PC-3 (cell line): Measurements from ENCODE around the gene ERVK3-1. TPM values are rescaled to one million over a fixed set of nuclear protein-coding genes. Genes with fewer than 3 reads are reported as not detected.

Experiments used
- ATAC-seq: fragments of 200-7000 bp; cut with Tn5 transposase; 2 replicates; pipeline ENCODE4 v1.9.1; 2020; ENCODE audit warnings: mild to moderate bottlenecking, moderate library complexity
- BruUV-seq: library from RNA; stranded (reverse); fragments of 400-500 nt; replicated peaks from 2 replicates; lab custom pipeline; 2021; lab: Mats Ljungman, UMichigan
- CTCF ChIA-PET: fragments of 300-600 bp; sonication (Branson Sonifier 250); formaldehyde crosslinking; loops from one replicate; lab custom pipeline; 2022; ENCODE audit warnings: antibody characterized with exemption; lab: Charles Lee
- POLR2A ChIA-PET: fragments of 300-600 bp; sonication (Branson Sonifier 250); formaldehyde crosslinking; loops from one replicate; lab custom pipeline; 2022; ENCODE audit warnings: antibody characterized with exemption; ENCODE audit not compliant: unreplicated experiment; lab: Charles Lee
- DNase-seq: peaks from one replicate; pipeline ENCODE4 v3.0.0-alpha.2; 2015
- H2AFZ ChIP-seq: fragments of 300-600 bp; sonication (generic); 2 replicates; pipeline ENCODE4 v1.6.0; 2016; ENCODE audit warnings: antibody characterized with exemption, low read length
- H3F3A ChIP-seq: fragments of 300-600 bp; sonication (generic); one replicate; pipeline ENCODE4 v1.6.0; 2017; ENCODE audit warnings: antibody characterized with exemption, low read length, control low read depth, mild to moderate bottlenecking; ENCODE audit not compliant: unreplicated experiment
- H3K27ac ChIP-seq: fragments of 300-600 bp; sonication (generic); 2 replicates; pipeline ENCODE4 v1.5.1; 2016; ENCODE audit warnings: mild to moderate bottlenecking, low read length
- H3K27me3 ChIP-seq: fragments of 300-600 bp; sonication (generic); 2 replicates; pipeline ENCODE4 v1.6.1; 2016; ENCODE audit warnings: low read length, mixed read lengths
- H3K36me3 ChIP-seq: fragments of 300-600 bp; sonication (generic); 2 replicates; pipeline ENCODE4 v1.6.1; 2016; ENCODE audit warnings: low read depth, mixed run types, low read length, mixed read lengths
- H3K4me1 ChIP-seq: fragments of 300-600 bp; sonication (generic); 2 replicates; pipeline ENCODE4 v1.5.1; 2016; ENCODE audit warnings: low read length; ENCODE audit not compliant: insufficient read depth
- H3K4me2 ChIP-seq: fragments of 300-600 bp; sonication (generic); 2 replicates; pipeline ENCODE4 v1.6.0; 2016; ENCODE audit warnings: low read length
- H3K4me3 ChIP-seq: fragments of 300-600 bp; sonication (generic); 2 replicates; pipeline ENCODE4 v1.5.1; 2016; ENCODE audit warnings: mild to moderate bottlenecking, low read length, mixed read lengths
- H3K79me2 ChIP-seq: fragments of 300-600 bp; sonication (generic); 2 replicates; pipeline ENCODE4 v1.6.1; 2017; ENCODE audit warnings: low read length, mixed read lengths
- H3K9ac ChIP-seq: fragments of 300-600 bp; sonication (generic); 2 replicates; pipeline ENCODE4 v1.6.0; 2016; ENCODE audit warnings: mild to moderate bottlenecking, low read length
- H3K9me2 ChIP-seq: fragments of 300-600 bp; sonication (generic); replicated peaks from 2 replicates; pipeline ENCODE4 v1.6.1; 2016; ENCODE audit warnings: mixed run types, low read length, mixed read lengths
- H3K9me3 ChIP-seq: fragments of 300-600 bp; sonication (generic); 2 replicates; pipeline ENCODE4 v1.6.1; 2016; ENCODE audit warnings: low read length, mixed read lengths
- H4K20me1 ChIP-seq: fragments of 300-600 bp; sonication (generic); 2 replicates; pipeline ENCODE4 v1.6.1; 2016; ENCODE audit warnings: low read length, mixed read lengths
- EZH2 ChIP-seq: fragments of 300-600 bp; sonication (generic); IDR thresholded peaks from one replicate; pipeline ENCODE4 v1.6.1; 2017; ENCODE audit warnings: antibody characterized with exemption, mild to moderate bottlenecking, low read length; ENCODE audit not compliant: unreplicated experiment
- EZH2phosphoT487 ChIP-seq: fragments of 300-600 bp; sonication (generic); IDR thresholded peaks from 2 replicates; pipeline ENCODE4 v1.6.1; 2018; ENCODE audit warnings: mild to moderate bottlenecking, antibody characterized with exemption, low read length, borderline replicate concordance
- intact Hi-C: fragments of 100-400 bp; cut with micrococcal nuclease; formaldehyde crosslinking; loops from 2 replicates; pipeline ENCODE4 v1.9.0; 2023
- total RNA-seq: library from RNA; depleted of rRNA; stranded (reverse); fragments of >200 nt; gene quantifications from 2 replicates; pipeline ENCODE4 v1.2.3, GENCODE V29; 2014
- TF ChIP-seq, protein P1 (sequence below): fragments of 300-600 bp; sonication (generic); conservative IDR thresholded peaks from 2 replicates; pipeline ENCODE4 v1.5.1; 2017; ENCODE audit warnings: antibody characterized with exemption, low read depth, mild to moderate bottlenecking, low read length

Gene ERVK3-1
- total RNA-seq, 1 experiment from 2014 or later = 104 TPM

DNA sequence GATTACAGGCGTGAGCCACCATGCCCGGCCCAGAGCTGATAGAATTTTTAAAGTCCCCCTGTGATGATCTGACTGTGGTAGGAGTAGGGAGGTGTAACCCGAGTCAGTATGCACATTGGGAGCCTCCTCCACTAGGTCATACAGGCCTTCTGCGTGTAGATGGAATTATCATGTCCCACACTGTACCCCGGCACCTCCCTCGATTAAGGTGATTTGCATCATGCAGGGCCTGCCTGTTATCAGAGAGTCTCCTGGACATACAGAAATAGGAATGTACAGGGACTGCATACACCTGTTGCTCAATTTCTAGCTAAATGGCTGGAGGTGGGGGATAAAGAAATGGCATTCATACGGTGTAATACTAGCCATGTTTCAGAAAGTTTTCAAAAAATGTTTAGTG is 922 bp upstream of the ERVK3-1 start:
- BruUV-seq = no TSS peak
- peak overlapping the region; percentile 81; the same call in 1 of the 2 replicates for H3K4me3 ChIP-seq
- H3K79me2 ChIP-seq = peaks cover 28% of the 10 kb centered on the region
- ATAC-seq (no peak), DNase-seq (no peak)
- no peaks in the 10 kb centered on the region for H3K27me3 ChIP-seq
- peak overlapping the region; percentile 84 for H2AFZ ChIP-seq
- no peaks in the 10 kb centered on the region for H3K9me2 ChIP-seq
- H3K36me3 ChIP-seq = peaks cover 57% of the 10 kb centered on the region
- intact Hi-C loops = loop anchor here (2.0 kb wide), 2 partner anchors 25 to 77 kb away; partner anchors contain the start of genes ZNF8 and ZNF837
- no peaks in the 10 kb centered on the region for H4K20me1 ChIP-seq
- H3K27ac ChIP-seq = no peak overlapping the region
- H3K4me1 ChIP-seq = peaks cover 8% of the 10 kb centered on the region
- H3K9me3 ChIP-seq = no peaks in the 10 kb centered on the region
- TF ChIP-seq, protein P1, sequence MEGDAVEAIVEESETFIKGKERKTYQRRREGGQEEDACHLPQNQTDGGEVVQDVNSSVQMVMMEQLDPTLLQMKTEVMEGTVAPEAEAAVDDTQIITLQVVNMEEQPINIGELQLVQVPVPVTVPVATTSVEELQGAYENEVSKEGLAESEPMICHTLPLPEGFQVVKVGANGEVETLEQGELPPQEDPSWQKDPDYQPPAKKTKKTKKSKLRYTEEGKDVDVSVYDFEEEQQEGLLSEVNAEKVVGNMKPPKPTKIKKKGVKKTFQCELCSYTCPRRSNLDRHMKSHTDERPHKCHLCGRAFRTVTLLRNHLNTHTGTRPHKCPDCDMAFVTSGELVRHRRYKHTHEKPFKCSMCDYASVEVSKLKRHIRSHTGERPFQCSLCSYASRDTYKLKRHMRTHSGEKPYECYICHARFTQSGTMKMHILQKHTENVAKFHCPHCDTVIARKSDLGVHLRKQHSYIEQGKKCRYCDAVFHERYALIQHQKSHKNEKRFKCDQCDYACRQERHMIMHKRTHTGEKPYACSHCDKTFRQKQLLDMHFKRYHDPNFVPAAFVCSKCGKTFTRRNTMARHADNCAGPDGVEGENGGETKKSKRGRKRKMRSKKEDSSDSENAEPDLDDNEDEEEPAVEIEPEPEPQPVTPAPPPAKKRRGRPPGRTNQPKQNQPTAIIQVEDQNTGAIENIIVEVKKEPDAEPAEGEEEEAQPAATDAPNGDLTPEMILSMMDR = no peak
- no peak for TF ChIP-seq EZH2phosphoT487
- TF ChIP-seq EZH2 = no peak
- POLR2A ChIA-PET = no interaction called here
- CTCF ChIA-PET = no interaction called here
- H3K4me2 ChIP-seq = peak overlapping the region; percentile 80
- no peaks in the 10 kb centered on the region for H3F3A ChIP-seq
- H3K9ac ChIP-seq = no peak overlapping the region

GRCh38 chr19:58304748-58305064 is 471 bp upstream of the ERVK3-1 start:
- Histone ChIP-seq H3K9ac (0 out of 2 replicates have a peak overlapping the region, but pooled peaks have one; percentile 4), H3K27ac (no peak overlapping the region; the same call in 1 of the 2 replicates), H3K27me3 (no peaks in the 10 kb centered on the region), H3K4me3 (peak overlapping the region; percentile 81), H3K4me1 (peaks cover 8% of the 10 kb centered on the region), H2AFZ (peak overlapping the region; percentile 84), H3F3A (no peaks in the 10 kb centered on the region), H4K20me1 (no peaks in the 10 kb centered on the region), H3K36me3 (peaks cover 60% of the 10 kb centered on the region), H3K9me2 (no peaks in the 10 kb centered on the region), H3K4me2 (peak overlapping the region; percentile 80), H3K9me3 (no peaks in the 10 kb centered on the region), H3K79me2 (peaks cover 28% of the 10 kb centered on the region)
- DNase-seq = no peak
- BruUV-seq = no TSS peak
- intact Hi-C loops = loop anchor here (1.0 to 2.0 kb wide), 4 partner anchors 22 to 162 kb away; partner anchors contain the start of genes ZNF8, ZNF837 and ZSCAN22
- ChIA-PET CTCF (no interaction called here), POLR2A (interaction anchor here (0.5 to 1.1 kb wide), 3 partner anchors 21 to 817 kb away, joined by 3 read pairs; partner anchors contain the start of genes ZNF324B and ZNF419)
- peak; percentile 23 for ATAC-seq
- TF ChIP-seq EZH2 (no peak), EZH2phosphoT487 (no peak)
- TF ChIP-seq, protein P1 = no peak

DNA sequence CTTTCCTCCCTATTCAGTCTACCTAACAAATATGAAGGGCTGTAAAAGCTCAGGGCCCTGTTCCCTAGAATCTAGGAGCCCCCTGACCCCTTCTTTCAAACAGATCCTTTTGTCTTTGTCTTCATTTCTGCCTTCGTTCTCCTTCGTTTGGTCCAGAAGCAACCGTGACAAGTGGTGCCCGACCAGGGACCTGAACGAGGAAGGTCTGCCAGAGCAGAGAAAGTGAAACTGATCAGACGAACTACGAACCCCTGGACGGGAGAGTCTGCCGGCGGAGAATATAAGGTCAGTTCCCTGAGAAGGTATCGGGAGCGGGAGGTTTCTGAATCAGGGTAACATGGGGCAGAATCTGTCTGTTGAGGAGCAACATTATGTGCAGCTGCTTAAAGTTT is 751 bp downstream of the ERVK3-1 start:
- no peak for DNase-seq
- Histone ChIP-seq H3K9ac (peak overlapping the region; percentile 77), H3K4me3 (peak overlapping the region; percentile 81), H3K79me2 (peaks cover 28% of the 10 kb centered on the region), H3K27ac (no peak overlapping the region), H4K20me1 (no peaks in the 10 kb centered on the region), H3K4me1 (peaks cover 8% of the 10 kb centered on the region), H3F3A (no peaks in the 10 kb centered on the region), H3K9me3 (no peaks in the 10 kb centered on the region), H3K4me2 (peak overlapping the region; percentile 80), H2AFZ (no peak overlapping the region), H3K36me3 (peaks cover 52% of the 10 kb centered on the region), H3K9me2 (no peaks in the 10 kb centered on the region), H3K27me3 (no peaks in the 10 kb centered on the region)
- BruUV-seq = no TSS peak
- CTCF ChIA-PET = no interaction called here
- POLR2A ChIA-PET = no interaction called here
- TF ChIP-seq EZH2phosphoT487 (no peak), EZH2 (no peak)
- TF ChIP-seq, protein P1 = no peak
- intact Hi-C loops = loop anchor here (1.0 to 2.0 kb wide), 4 partner anchors 20 to 160 kb away; partner anchors contain the start of genes ZNF8, ZNF837 and ZSCAN22
- ATAC-seq = no peak
